ENCODE data around the gene CDK5RAP3.
A peak's percentile ranks its signal among the peaks of the same experiment; 100 is the strongest.

DNA sequence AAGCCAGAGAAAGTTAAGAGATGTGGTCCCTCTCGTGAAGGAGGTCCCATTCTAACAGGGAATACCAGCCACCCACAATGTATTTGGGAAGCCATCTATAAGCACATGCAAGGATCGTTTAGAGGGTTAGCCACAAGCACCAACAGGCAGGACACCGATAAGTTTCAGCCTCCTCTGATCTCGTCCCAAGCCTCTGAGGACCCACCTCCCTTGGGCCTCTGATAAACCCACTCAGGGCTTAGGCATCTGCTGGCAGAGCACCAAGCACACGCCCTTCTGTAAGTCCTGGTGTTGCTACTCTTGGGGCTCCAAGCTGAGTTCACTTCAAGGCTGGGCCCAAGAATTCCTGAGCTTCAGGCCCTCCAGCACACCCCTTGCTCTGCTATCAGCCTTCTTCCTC is 35.0 kb upstream of the CDK5RAP3 start:
- TF ChIP-seq EP300 (IDR thresholded peaks at IDR 0.05; ENCODE audit: borderline replicate concordance), result no peak
- no peak for TF ChIP-seq CEBPB (IDR thresholded peaks at IDR 0.05)
- TF ChIP-seq RAD21 (IDR thresholded peaks at IDR 0.05; ENCODE audit: low read depth), result no peak
- no peak for TF ChIP-seq TEAD4 (IDR thresholded peaks at IDR 0.05)
- TF ChIP-seq TAF1 (IDR thresholded peaks at IDR 0.05; ENCODE audit: low read depth), result no peak
- TF ChIP-seq YY1 (IDR thresholded peaks at IDR 0.05; ENCODE audit: low read depth), result no peak
- no peak for TF ChIP-seq EGR1 (IDR thresholded peaks at IDR 0.05)
- peak; percentile 33; the same call in 1 of the 2 replicates for TF ChIP-seq NFIC (IDR thresholded peaks at IDR 0.05)
- no peak for TF ChIP-seq ZBTB7A (IDR thresholded peaks at IDR 0.05; ENCODE audit: low read depth)
- TF ChIP-seq MAX (IDR thresholded peaks at IDR 0.05), result no peak
- TF ChIP-seq TCF12 (IDR thresholded peaks at IDR 0.05; ENCODE audit: low read depth), result no peak
- no peak for TF ChIP-seq REST (IDR thresholded peaks at IDR 0.05; ENCODE audit: low read depth)
- TF ChIP-seq FOXM1 (IDR thresholded peaks at IDR 0.05; ENCODE audit: borderline replicate concordance, low read depth), result no peak
- TF ChIP-seq, protein P1, sequence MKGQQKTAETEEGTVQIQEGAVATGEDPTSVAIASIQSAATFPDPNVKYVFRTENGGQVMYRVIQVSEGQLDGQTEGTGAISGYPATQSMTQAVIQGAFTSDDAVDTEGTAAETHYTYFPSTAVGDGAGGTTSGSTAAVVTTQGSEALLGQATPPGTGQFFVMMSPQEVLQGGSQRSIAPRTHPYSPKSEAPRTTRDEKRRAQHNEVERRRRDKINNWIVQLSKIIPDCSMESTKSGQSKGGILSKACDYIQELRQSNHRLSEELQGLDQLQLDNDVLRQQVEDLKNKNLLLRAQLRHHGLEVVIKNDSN (IDR thresholded peaks at IDR 0.05), result no peak
